Mucosa of gallbladder (tissue), 1 donor: ENCODE measurements around the gene MILR1. TPM values are rescaled to one million over a fixed set of nuclear protein-coding genes. Genes with fewer than 3 reads are reported as not detected.
"Not testable (repeated sequence)": the region's sequence is repeated elsewhere in the genome, so short reads cannot be mapped to it uniquely, and the experiment has no call there.

Experiments
- DNase-seq: peaks from one replicate; pipeline ENCODE4 v3.0.0-alpha.2; 2020; ENCODE audit warnings: low spot score
- total RNA-seq: library from RNA; stranded (reverse); gene quantifications from one replicate; pipeline ENCODE4 v1.2.1, GENCODE V29; 2021
- donor health status: DM: no; HTN: no; CAD: no.

MILR1 gene
- total RNA-seq, 1 donor from 2014 or later, result 8.3 TPM

GRCh38 chr17:64470625-64471024, 21.7 kb downstream of the MILR1 start:
- no peak for DNase-seq

GRCh38 chr17:64471440-64471839, 22.5 kb downstream of the MILR1 start:
- DNase-seq, result no peak

- no peak for DNase-seq
Measured at GRCh38 chr17:64472564-64472963, 23.6 kb downstream of the MILR1 start.

GRCh38 chr17:64477849-64478248, 28.9 kb downstream of the MILR1 start:
- DNase-seq, result no peak

- DNase-seq, result no peak
Measured at GRCh38 chr17:64480951-64481350, 32.0 kb downstream of the MILR1 start.

- no peak for DNase-seq
Measured at GRCh38 chr17:64484380-64484779, 35.5 kb downstream of the MILR1 start.

- DNase-seq, result no peak
Measured at GRCh38 chr17:64488301-64488700, 39.4 kb downstream of the MILR1 start.

GRCh38 chr17:64491034-64491860, 42.3 kb downstream of the MILR1 start:
- no peak for DNase-seq

- DNase-seq, result no peak
Measured at GRCh38 chr17:64491994-64492393, 43.1 kb downstream of the MILR1 start.

GRCh38 chr17:64492481-64493109, 43.7 kb downstream of the MILR1 start:
- no peak for DNase-seq

- no peak for DNase-seq
Measured at GRCh38 chr17:64494121-64494520, 45.2 kb downstream of the MILR1 start.

- DNase-seq, result not testable (repeated sequence)
Measured at GRCh38 chr17:64495300-64495699, 46.4 kb downstream of the MILR1 start.

GRCh38 chr17:64496348-64496785, 47.5 kb downstream of the MILR1 start:
- DNase-seq, result no peak

GRCh38 chr17:64496786-64497564, 48.1 kb downstream of the MILR1 start, which contains the start of gene POLG2:
Gene POLG2, minus strand, starts transcription at chr17:64497054. Its CDS starts 86 bp downstream, at chr17:64496968.
- peak; percentile 93 for DNase-seq

- DNase-seq, result no peak
Measured at GRCh38 chr17:64497565-64498035, 48.7 kb downstream of the MILR1 start.

GRCh38 chr17:64498308-64499203, 49.6 kb downstream of the MILR1 start:
- no peak for DNase-seq

GRCh38 chr17:64499805-64500486, 51.0 kb downstream of the MILR1 start:
- DNase-seq, result no peak

GRCh38 chr17:64500487-64500859, 51.6 kb downstream of the MILR1 start:
- DNase-seq, result no peak

GRCh38 chr17:64500862-64501765, 52.2 kb downstream of the MILR1 start:
- no peak for DNase-seq
